HEK293 (cell line): ENCODE data around the gene C20orf144.

Source experiments
- CTCF ChIA-PET: fragments of 350-600 bp; formaldehyde crosslinking; extraction: SDS; loops from one replicate; lab custom pipeline; 2021; ENCODE audit warnings: antibody characterized with exemption; lab: Yijun Ruan, JAX
- POLR2A ChIA-PET: fragments of 300-600 bp; formaldehyde crosslinking; extraction: SDS; loops from one replicate; lab custom pipeline; 2020; ENCODE audit warnings: antibody characterized with exemption, inconsistent platforms; lab: Yijun Ruan, JAX
- H3K27ac ChIP-seq: fragments of 200-500 bp; sonication (Bioruptor generic); 2 replicates; pipeline ENCODE4 v1.5.1; 2014; ENCODE audit warnings: low read depth, low read length, control low read depth, inconsistent platforms; ENCODE audit errors: extremely low read depth
- H3K36me3 ChIP-seq, 2 experiments: fragments of 200-500 bp in 1 of 2; sonication (Bioruptor generic) in 1 of 2; 1 replicate in 1 of 2; 2 replicates in 1 of 2; pipeline ENCODE4 v1.5.1; 2014 to 2017; ENCODE audit warnings: inconsistent platforms in 2 of 2, low read length in 2 of 2; ENCODE audit not compliant: control insufficient read depth in 2 of 2, insufficient read depth in 1 of 2
- H3K4me1 ChIP-seq: fragments of 200-500 bp; sonication (Bioruptor generic); 2 replicates; pipeline ENCODE4 v1.5.1; 2014; ENCODE audit warnings: mild to moderate bottlenecking, low read length, inconsistent platforms; ENCODE audit not compliant: control insufficient read depth, insufficient read depth
- H3K4me3 ChIP-seq: 2 replicates; pipeline ENCODE4 v1.5.1; 2011; ENCODE audit warnings: low read depth, mild to moderate bottlenecking, control low read depth, low read length, moderate library complexity
- H3K9me3 ChIP-seq: fragments of 200-500 bp; sonication (Bioruptor generic); 2 replicates; pipeline ENCODE4 v1.5.1; 2014; ENCODE audit warnings: low read depth, low read length, inconsistent platforms; ENCODE audit not compliant: control insufficient read depth, insufficient read depth
- ATF2 ChIP-seq: fragments of 450-650 bp; formaldehyde crosslinking; IDR thresholded peaks from 2 replicates; pipeline ENCODE4 v1.5.1; 2016; ENCODE audit warnings: missing biosample characterization, missing genetic modification characterization, low read depth
- OSR2 ChIP-seq: fragments of 450-650 bp; formaldehyde crosslinking; IDR thresholded peaks from 2 replicates; pipeline ENCODE4 v1.5.1; 2016; ENCODE audit warnings: missing biosample characterization, missing genetic modification characterization
- PATZ1 ChIP-seq: fragments of 450-650 bp; formaldehyde crosslinking; IDR thresholded peaks from 2 replicates; pipeline ENCODE4 v1.5.1; 2016; ENCODE audit warnings: missing biosample characterization, missing genetic modification characterization
- ZFHX2 ChIP-seq: fragments of 450-650 bp; formaldehyde crosslinking; conservative IDR thresholded peaks from 2 replicates; pipeline ENCODE4 v1.5.1; 2016; ENCODE audit warnings: missing biosample characterization, missing genetic modification characterization
- ZFP69B ChIP-seq: fragments of 450-650 bp; formaldehyde crosslinking; IDR thresholded peaks from 2 replicates; pipeline ENCODE4 v1.5.1; 2016; ENCODE audit warnings: missing biosample characterization, missing genetic modification characterization
- ZNF140 ChIP-seq: fragments of 450-650 bp; formaldehyde crosslinking; IDR thresholded peaks from 2 replicates; pipeline ENCODE4 v1.5.1; 2016; ENCODE audit warnings: missing biosample characterization, missing genetic modification characterization
- ZNF157 ChIP-seq: fragments of 450-650 bp; formaldehyde crosslinking; IDR thresholded peaks from 2 replicates; pipeline ENCODE4 v1.5.1; 2016; ENCODE audit warnings: missing biosample characterization, missing genetic modification characterization
- ZNF221 ChIP-seq: fragments of 450-650 bp; formaldehyde crosslinking; IDR thresholded peaks from 2 replicates; pipeline ENCODE4 v1.5.1; 2017; ENCODE audit warnings: missing biosample characterization, missing genetic modification characterization, borderline replicate concordance
- ZNF24 ChIP-seq: fragments of 450-650 bp; formaldehyde crosslinking; IDR thresholded peaks from 2 replicates; pipeline ENCODE4 v1.5.1; 2016; ENCODE audit warnings: missing biosample characterization, missing genetic modification characterization
- ZNF266 ChIP-seq: fragments of 450-650 bp; formaldehyde crosslinking; IDR thresholded peaks from 2 replicates; pipeline ENCODE4 v1.5.1; 2016; ENCODE audit warnings: missing biosample characterization, missing genetic modification characterization, low read depth
- ZNF274 ChIP-seq, 2 experiments: fragments of 200-500 bp in 1 of 2; fragments of 450-650 bp in 1 of 2; sonication (Bioruptor generic) in 1 of 2; formaldehyde crosslinking in 1 of 2; IDR thresholded peaks; 2 replicates each; pipeline versions ENCODE4 v1.5.1 to v1.6.1; 2014 to 2016; ENCODE audit warnings: borderline replicate concordance in 1 of 2, inconsistent platforms in 1 of 2, low read length in 1 of 2, missing biosample characterization in 1 of 2, missing genetic modification characterization in 1 of 2
- ZNF324 ChIP-seq: fragments of 450-650 bp; formaldehyde crosslinking; IDR thresholded peaks from 2 replicates; pipeline ENCODE4 v1.5.1; 2016; ENCODE audit warnings: missing biosample characterization, missing genetic modification characterization
- ZNF341 ChIP-seq: fragments of 450-650 bp; formaldehyde crosslinking; IDR thresholded peaks from 2 replicates; pipeline ENCODE4; 2016; ENCODE audit warnings: low read depth, missing biosample characterization, missing genetic modification characterization
- ZNF354C ChIP-seq: fragments of 450-650 bp; formaldehyde crosslinking; IDR thresholded peaks from 2 replicates; pipeline ENCODE4 v1.5.1; 2016; ENCODE audit warnings: missing biosample characterization, missing genetic modification characterization, low read depth, borderline replicate concordance
- ZNF37A ChIP-seq: fragments of 450-650 bp; IDR thresholded peaks from 2 replicates; pipeline ENCODE4 v1.5.1; 2018; ENCODE audit warnings: missing biosample characterization, missing genetic modification characterization
- ZNF48 ChIP-seq: fragments of 450-650 bp; formaldehyde crosslinking; IDR thresholded peaks from 2 replicates; pipeline ENCODE4 v1.5.1; 2016; ENCODE audit warnings: missing biosample characterization, missing genetic modification characterization
- ZNF623 ChIP-seq: fragments of 450-650 bp; formaldehyde crosslinking; IDR thresholded peaks from 2 replicates; pipeline ENCODE4 v1.5.1; 2016; ENCODE audit warnings: missing biosample characterization, missing genetic modification characterization
- ZNF626 ChIP-seq: fragments of 450-650 bp; sonication (Bioruptor Pico); formaldehyde crosslinking; IDR thresholded peaks from 2 replicates; pipeline ENCODE4 v1.5.1; 2018; ENCODE audit warnings: missing biosample characterization, missing genetic modification characterization, inconsistent platforms
- ZNF654 ChIP-seq: fragments of 450-650 bp; formaldehyde crosslinking; IDR thresholded peaks from 2 replicates; pipeline ENCODE4 v1.5.1; 2016; ENCODE audit warnings: low read depth, missing biosample characterization, missing genetic modification characterization
- ZNF830 ChIP-seq: fragments of 450-650 bp; IDR thresholded peaks from 2 replicates; pipeline ENCODE4 v1.5.0; 2018; ENCODE audit warnings: missing biosample characterization, missing genetic modification characterization, low read depth, mild to moderate bottlenecking, moderate library complexity
- ZSCAN18 ChIP-seq: fragments of 450-650 bp; formaldehyde crosslinking; IDR thresholded peaks from 2 replicates; pipeline ENCODE4 v1.5.1; 2016; ENCODE audit warnings: missing biosample characterization, missing genetic modification characterization
- TF ChIP-seq, protein P1 (sequence below): fragments of 450-650 bp; formaldehyde crosslinking; IDR thresholded peaks from 2 replicates; pipeline ENCODE4 v1.5.1; 2016; ENCODE audit warnings: missing biosample characterization, missing genetic modification characterization
- TF ChIP-seq, protein P2 (sequence below): sonication (generic); formaldehyde crosslinking; IDR thresholded peaks from 2 replicates; pipeline ENCODE4 v1.8.1; 2022; ENCODE audit warnings: mild to moderate bottlenecking, moderate library complexity, missing genetic modification reagents

The C20orf144 gene

DNA sequence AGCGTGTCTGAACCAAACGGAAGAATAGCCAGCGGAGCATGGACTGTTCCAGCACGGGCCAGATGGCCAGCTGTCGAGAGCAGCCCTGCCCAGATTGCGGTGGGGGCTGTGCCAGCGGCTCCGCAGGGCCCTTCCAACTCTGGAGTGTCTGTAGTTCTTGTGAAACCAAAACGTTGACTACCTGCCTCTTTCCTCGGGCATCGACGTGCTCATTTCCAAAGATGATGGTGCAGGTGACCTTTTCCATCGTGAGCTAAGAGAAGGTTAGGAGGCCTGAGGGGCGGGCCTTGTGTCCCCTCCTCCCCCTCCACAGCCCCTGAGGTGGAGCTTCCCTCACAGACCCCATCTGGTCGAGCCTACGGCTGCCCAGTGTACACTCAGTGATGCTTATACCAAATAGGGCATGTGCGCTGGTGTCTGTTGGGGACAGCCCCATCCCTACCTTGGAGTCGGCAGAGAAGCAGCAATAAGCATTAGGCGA, 12.9 kb upstream of the C20orf144 start:
- no peaks in the 10 kb centered on the region for H3K4me1 ChIP-seq
- H3K27ac ChIP-seq, result no peak overlapping the region
- ChIA-PET POLR2A (interaction anchor here (0.6 to 2.9 kb wide), 2 partner anchors 14 to 135 kb away, joined by 4 to 7 read pairs; no protein-coding TSS in a partner anchor), CTCF (interaction anchor here (0.6 to 1.3 kb wide), 3 partner anchors 15 to 189 kb away, joined by 3 to 6 read pairs (median 3); no protein-coding TSS in a partner anchor)
- H3K36me3 ChIP-seq, result peaks cover 3 to 18% of the 10 kb centered on the region in 2 experiments; a peak in 2 of 3 replicates
- no peaks in the 10 kb centered on the region for H3K9me3 ChIP-seq
- no peak overlapping the region for H3K4me3 ChIP-seq
- TF ChIP-seq ZNF157 (tag by site-specific recombination) (no peak), ZNF140 (no peak), ZNF341 (no peak), ZNF24 (tag by site-specific recombination) (no peak), ZNF654 (tag by site-specific recombination) (no peak), ZNF266 (tag by site-specific recombination) (no peak), ZSCAN18 (no peak), PATZ1 (tag by site-specific recombination) (no peak), ZNF221 (tag by site-specific recombination) (no peak)

GRCh38 chr20:33650111-33650752, 11.9 kb upstream of the C20orf144 start:
- CTCF ChIA-PET, result interaction anchor here (0.5 to 2.2 kb wide), 3 partner anchors 190 to 195 kb away, joined by 3 to 9 read pairs (median 4); no protein-coding TSS in a partner anchor
- H3K4me1 ChIP-seq, result no peaks in the 10 kb centered on the region
- H3K36me3 ChIP-seq, result peaks cover 3 to 11% of the 10 kb centered on the region in 2 experiments; a peak in 2 of 3 replicates
- TF ChIP-seq ZNF354C (tag by site-specific recombination) (no peak), ZNF626 (tag by site-specific recombination) (no peak), ZNF830 (tag by site-specific recombination) (no peak), ATF2 (tag by site-specific recombination) (no peak), ZNF37A (tag by site-specific recombination) (no peak), ZNF274 (IDR thresholded peaks at IDR 0.05; ENCODE audit: low read length) (no peak), ZNF274 (tag by site-specific recombination; IDR thresholded peaks at IDR 0.05; ENCODE audit: borderline replicate concordance) (no peak), ZNF48 (tag by site-specific recombination) (no peak), ZNF623 (tag by site-specific recombination) (no peak), OSR2 (tag by site-specific recombination) (no peak), ZNF324 (tag by site-specific recombination) (no peak), ZFP69B (no peak), ZFHX2 (no peak)
- TF ChIP-seq, protein P1, sequence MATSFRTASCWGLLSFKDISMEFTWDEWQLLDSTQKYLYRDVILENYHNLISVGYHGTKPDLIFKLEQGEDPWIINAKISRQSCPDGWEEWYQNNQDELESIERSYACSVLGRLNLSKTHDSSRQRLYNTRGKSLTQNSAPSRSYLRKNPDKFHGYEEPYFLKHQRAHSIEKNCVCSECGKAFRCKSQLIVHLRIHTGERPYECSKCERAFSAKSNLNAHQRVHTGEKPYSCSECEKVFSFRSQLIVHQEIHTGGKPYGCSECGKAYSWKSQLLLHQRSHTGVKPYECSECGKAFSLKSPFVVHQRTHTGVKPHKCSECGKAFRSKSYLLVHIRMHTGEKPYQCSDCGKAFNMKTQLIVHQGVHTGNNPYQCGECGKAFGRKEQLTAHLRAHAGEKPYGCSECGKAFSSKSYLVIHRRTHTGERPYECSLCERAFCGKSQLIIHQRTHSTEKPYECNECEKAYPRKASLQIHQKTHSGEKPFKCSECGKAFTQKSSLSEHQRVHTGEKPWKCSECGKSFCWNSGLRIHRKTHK (tag by site-specific recombination), result no peak
- TF ChIP-seq, protein P2, sequence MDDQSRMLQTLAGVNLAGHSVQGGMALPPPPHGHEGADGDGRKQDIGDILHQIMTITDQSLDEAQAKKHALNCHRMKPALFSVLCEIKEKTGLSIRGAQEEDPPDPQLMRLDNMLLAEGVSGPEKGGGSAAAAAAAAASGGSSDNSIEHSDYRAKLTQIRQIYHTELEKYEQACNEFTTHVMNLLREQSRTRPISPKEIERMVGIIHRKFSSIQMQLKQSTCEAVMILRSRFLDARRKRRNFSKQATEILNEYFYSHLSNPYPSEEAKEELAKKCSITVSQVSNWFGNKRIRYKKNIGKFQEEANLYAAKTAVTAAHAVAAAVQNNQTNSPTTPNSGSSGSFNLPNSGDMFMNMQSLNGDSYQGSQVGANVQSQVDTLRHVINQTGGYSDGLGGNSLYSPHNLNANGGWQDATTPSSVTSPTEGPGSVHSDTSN (CRISPR knock-in tag), result no peak
- H3K4me3 ChIP-seq, result no peak overlapping the region
- no peaks in the 10 kb centered on the region for H3K9me3 ChIP-seq
- POLR2A ChIA-PET, result interaction anchor here (0.8 to 2.9 kb wide), 2 partner anchors 13 to 40 kb away, joined by 3 to 7 read pairs; no protein-coding TSS in a partner anchor
- H3K27ac ChIP-seq, result no peak overlapping the region
